CD4-positive, alpha-beta T cell treated with Interleukin-1 beta for 1 hour (primary cell): ENCODE results near the gene PRCD.
"Not testable (repeated sequence)": the region's sequence is repeated elsewhere in the genome, so short reads cannot be mapped to it uniquely, and the experiment has no call there.

ENCODE experiments used
- DNase-seq, 2 donors: peaks; one replicate each; pipeline ENCODE4 v3.0.0-alpha.2; 2020 to 2022

PRCD gene

GRCh38 chr17:76506408-76507345 lies 33.2 kb upstream of the PRCD start:
- peak; percentile 88 to 92 for DNase-seq

GRCh38 chr17:76508472-76509063 lies 31.3 kb upstream of the PRCD start:
- not testable (repeated sequence) for DNase-seq

- no peak for DNase-seq
Measured at GRCh38 chr17:76510831-76511244, 29.0 kb upstream of the PRCD start.

GRCh38 chr17:76511668-76512365 lies 28.0 kb upstream of the PRCD start:
- no peak for DNase-seq

GRCh38 chr17:76512366-76513305 lies 27.2 kb upstream of the PRCD start:
- DNase-seq = no peak

GRCh38 chr17:76513306-76513692 lies 26.5 kb upstream of the PRCD start:
- no peak for DNase-seq

- not testable (repeated sequence) for DNase-seq
Measured at GRCh38 chr17:76514355-76514754, 25.5 kb upstream of the PRCD start.

GRCh38 chr17:76515274-76515949 lies 24.4 kb upstream of the PRCD start:
- peak; percentile 88 to 90 for DNase-seq

GRCh38 chr17:76517638-76518038 lies 22.2 kb upstream of the PRCD start:
- no peak for DNase-seq

GRCh38 chr17:76519048-76519966 lies 20.5 kb upstream of the PRCD start:
- no peak for DNase-seq

- no peak for DNase-seq
Measured at GRCh38 chr17:76521262-76521661, 18.6 kb upstream of the PRCD start.

GRCh38 chr17:76521683-76522082 lies 18.2 kb upstream of the PRCD start:
- DNase-seq = not testable (repeated sequence)

GRCh38 chr17:76523084-76524037 lies 16.5 kb upstream of the PRCD start:
- DNase-seq = peak; percentile 80 to 82

- DNase-seq = no peak
Measured at GRCh38 chr17:76524598-76525512, 15.0 kb upstream of the PRCD start.

GRCh38 chr17:76525513-76525833 lies 14.4 kb upstream of the PRCD start:
- DNase-seq = not testable (repeated sequence)

- DNase-seq = not testable (repeated sequence)
Measured at GRCh38 chr17:76527016-76527415, 12.8 kb upstream of the PRCD start.

- DNase-seq = peak; percentile 56 to 66
Measured at GRCh38 chr17:76527430-76528111, 12.3 kb upstream of the PRCD start.

- DNase-seq = no peak
Measured at GRCh38 chr17:76528156-76528527, 11.7 kb upstream of the PRCD start.
